GM18511 (cell line): Measurements from ENCODE around the gene LPAR1.
A peak's percentile ranks its signal among the peaks of the same experiment; 100 is the strongest.
"Not testable (repeated sequence)": the region's sequence is repeated elsewhere in the genome, so short reads cannot be mapped to it uniquely, and the experiment has no call there.

Source experiments
- ATAC-seq: cut with Tn5 transposase; IDR thresholded peaks from one replicate; pipeline ENCODE4 v1.9.1; 2021; ENCODE audit warnings: mild to moderate bottlenecking, moderate library complexity; ENCODE audit not compliant: unreplicated experiment

LPAR1 gene

DNA sequence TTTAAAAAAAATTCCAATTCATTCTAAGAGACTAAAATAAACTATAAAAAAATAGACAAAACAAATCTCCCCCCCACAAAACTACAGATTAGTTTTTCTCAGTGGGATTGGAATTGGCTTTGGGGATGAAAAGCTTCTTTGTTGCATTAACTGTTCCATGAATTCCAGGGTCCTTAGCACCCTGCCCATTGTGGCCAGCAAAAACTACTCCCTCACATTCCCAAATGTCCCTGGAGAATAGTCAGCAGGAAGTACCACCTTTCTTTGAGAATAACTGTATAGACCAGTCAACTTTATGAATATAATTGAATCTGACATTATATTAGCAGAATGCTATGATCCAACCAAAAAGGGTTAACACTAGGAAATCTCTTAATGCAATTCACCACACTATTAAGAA, 147.9 kb downstream of the LPAR1 start:
- ATAC-seq, result no peak

DNA sequence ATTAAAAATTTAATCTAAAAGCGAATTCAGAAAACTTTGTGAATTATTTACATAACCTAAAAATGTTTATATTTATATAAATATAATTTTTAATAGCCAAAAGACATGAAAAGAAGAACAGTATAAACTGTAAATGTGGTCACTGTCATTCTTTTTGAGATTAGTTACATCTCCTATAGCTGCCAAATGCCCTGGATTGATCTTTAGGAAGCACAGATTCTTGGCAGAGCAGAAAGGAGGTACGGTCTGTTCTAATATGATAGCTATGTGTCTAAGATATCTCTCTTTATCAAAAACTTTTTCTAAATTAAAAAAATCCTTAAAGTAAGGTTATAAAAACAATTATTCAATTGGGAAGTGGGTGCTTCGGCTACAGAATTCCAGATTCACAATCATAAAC, 151.0 kb downstream of the LPAR1 start:
- no peak for ATAC-seq

DNA sequence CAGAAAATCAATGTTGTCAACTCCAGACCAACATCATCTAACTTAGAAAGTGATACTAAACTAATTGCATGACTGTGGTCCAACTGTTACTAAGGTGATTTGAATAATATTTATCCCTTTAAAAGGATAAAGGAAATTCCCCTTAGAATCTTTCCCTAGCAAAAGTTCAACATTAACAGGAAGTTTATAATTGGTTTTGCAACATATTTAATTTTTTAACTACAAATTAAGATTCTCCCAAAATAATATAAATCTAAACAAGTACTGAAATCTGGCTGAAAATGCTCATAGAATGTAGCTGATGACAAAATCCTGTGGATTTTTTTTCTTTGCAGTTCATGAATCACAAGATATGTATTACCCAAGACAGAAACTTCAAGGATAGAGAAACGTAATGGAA, 151.4 kb downstream of the LPAR1 start:
- ATAC-seq, result no peak

DNA sequence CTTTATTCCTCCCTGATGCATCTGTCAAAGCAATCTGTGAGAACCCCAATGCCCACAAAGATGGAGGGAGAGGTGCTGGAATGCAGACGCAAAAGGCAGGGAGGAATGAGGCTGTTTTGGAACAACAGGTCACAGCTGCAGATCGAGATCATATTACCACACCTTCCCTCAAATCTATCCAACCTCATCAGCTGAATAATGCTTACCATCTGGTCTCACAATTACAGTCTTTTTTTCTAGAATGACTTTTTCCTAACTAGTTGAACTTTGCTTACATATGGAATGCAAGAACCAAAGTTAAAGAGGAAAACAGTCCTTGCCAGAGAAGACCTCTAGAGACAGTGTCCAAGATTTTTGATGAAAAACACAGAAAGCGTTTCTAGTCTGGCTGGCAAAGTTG, 158.1 kb downstream of the LPAR1 start:
- no peak for ATAC-seq

DNA sequence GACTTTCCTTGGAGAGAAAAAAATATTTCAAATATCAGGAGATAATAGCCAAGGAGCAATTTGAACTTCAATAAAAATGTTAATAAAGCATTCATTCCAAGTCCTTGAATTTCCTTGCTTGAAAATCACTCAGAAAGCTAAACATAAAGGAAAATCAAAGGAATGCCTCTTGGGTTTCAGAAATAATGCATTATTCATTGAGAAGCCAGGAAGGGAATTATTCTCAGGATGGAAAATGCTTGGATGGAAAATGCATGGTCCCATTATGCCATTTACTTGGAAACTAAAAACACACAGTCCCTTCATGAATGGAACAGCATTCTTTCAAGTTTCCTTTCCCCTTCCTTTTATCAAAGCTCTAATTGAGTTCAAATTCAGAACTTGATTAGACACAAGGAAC, 160.9 kb downstream of the LPAR1 start:
- ATAC-seq, result no peak

DNA sequence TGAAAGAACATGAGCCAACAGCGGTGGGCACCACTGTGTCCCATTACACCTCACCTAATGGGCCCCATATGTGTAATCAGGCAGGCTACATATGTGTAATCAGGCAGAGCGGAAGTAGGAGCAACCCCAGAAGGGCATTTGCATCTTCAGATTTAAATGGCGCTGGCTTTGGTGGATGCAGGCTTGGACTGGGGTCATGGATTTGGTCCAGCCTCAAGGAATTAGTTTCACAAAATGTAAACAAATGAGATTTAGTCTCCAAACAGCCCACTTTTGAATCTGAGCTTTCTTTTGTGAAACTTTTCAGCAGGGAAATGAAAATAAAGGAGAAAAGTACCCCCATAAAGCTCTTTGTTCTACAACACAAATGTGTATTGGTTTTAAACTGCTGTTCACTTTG, 161.3 kb downstream of the LPAR1 start:
- no peak for ATAC-seq

DNA sequence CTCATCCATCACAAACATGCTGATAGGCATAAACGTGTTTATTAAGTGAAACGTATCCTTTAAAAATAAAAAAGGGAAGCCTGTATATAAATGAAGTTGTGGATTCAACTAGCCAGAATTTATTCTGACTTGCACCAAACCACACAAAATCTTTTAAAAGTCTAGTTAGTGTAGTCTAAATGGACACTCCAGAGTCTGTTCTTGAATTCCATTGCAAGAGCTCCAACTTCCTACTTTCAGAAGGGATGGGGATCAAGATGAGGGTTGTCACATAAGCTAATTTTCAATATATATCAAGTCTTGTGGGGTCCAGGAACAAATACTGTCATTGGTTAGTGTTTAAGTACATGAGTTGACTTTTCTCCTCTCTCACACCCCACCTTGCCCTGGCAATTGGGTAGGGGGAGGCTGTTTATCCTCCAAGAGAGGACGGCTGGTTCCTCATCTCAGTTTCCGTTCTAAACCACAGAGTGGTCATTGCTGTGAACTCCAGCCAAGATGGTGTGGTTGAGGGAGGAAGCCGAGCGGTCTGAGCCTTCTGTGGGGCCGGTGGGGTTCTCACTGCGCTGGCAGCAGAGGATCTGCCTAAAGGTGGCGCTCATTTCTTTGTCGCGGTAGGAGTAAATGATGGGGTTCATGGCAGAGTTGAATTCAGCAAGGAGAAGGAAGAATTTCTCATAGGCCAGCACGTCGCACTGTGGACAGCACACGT, 163.2 kb downstream of the LPAR1 start:
- ATAC-seq, result peak; percentile 99

DNA sequence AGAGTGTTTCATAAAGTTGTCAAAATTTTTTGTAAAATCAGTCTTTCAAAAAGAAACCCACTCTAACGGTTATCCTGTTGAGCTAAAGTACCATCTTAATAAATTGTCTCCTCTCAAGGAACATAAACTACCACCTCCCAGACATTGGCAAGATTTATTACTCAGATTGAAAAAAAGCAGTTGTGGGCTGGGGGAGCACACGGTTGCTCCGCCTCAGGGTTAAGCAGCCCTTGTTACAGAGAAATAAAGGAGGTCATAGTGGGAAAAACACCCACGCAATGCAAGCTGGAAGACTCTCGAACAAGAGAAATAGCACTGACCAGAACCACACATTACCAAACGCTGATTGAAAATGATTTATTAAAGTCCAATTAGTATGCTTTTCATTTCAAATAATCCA, 165.3 kb downstream of the LPAR1 start:
- ATAC-seq, result no peak

DNA sequence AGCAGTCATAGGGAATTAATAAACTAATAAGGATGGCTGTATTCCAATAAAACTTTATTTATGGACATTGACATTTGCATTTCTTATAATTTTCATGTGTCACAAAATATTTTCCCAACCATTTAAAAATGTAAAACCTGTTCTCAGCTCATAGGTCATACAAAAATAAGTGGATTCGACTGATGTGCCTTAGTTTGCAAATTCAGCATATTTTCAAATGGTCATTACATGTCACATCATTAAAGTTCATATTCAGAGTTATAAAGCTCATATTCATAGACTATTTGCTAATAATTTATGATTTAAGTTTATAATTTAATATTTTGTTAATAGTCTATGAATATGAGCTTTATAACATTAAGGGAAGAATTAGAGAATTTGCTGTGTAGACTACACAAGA, 166.5 kb downstream of the LPAR1 start:
- ATAC-seq, result no peak

DNA sequence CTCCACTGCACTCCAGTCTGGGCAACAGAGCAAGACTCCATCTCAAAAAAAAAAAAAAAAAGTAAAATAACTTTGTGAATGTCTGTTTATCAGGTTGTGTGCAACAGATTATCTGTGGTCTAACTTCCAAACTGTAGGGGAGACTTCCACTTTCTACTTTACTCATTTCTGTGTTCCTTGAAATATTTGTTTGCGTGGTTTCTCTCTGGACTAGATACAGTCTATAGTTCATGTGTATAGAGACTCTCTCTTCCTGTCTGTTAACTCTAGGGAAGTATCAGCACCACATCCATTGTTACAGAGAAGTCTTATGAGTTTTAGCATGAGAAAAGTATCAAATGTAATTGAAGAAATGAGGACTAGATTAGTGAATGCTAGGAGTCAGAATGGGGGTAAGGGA, 168.3 kb downstream of the LPAR1 start:
- ATAC-seq, result no peak

DNA sequence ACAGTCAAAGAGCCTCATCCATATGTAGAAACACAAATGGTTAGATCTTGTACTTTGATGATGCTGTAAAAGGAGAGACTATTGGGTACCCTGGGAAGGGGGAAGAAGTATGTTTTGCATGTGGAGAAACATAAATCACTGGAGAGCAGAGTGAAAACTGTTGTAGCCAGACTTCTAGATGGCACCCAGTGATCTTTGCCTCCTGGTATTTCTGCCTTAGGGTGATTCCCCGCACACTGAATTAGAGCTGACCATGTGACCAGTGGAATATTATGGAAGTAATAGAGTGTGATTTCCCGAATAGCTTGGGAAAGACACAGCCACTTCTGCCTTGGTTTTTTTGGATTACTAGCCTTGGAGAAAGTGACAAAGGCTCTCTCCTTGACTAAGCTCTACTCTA, 174.3 kb downstream of the LPAR1 start:
- no peak for ATAC-seq

DNA sequence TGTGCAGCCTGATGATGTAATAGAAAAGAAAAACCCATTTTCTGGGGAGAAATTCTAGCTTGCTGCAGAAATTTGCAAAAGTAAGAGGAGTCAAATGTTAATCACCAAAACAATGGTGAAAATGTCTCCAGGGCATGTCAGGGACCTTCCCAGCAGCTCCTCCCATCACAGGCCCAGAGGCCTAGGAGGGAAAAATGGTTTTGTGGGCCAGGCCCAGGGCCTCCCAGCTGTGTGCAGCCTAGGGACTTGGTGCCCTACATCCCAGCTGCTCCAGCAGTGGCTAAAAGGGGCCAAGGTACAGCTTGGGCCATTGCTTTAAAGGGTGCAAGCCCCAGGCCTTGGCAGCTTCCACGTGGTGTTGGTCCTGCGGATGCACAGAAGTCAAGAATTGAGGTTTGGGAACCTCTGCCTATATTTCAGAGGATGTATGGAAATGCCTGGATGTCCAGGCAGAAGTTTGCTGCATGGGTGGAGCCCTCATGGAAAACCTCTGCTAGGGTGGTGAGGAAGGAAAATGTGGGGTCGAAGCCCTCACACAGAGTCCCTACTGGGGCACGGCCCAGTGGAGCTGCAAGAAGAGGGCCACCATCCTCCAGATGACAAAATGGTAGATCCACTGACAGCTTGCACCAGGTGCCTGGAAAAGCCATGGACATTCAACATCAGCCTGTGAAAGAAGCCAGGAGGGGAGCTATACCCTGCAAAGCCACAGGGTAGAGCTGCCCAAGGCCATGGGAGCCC, 176.7 kb downstream of the LPAR1 start:
- not testable (repeated sequence) for ATAC-seq

DNA sequence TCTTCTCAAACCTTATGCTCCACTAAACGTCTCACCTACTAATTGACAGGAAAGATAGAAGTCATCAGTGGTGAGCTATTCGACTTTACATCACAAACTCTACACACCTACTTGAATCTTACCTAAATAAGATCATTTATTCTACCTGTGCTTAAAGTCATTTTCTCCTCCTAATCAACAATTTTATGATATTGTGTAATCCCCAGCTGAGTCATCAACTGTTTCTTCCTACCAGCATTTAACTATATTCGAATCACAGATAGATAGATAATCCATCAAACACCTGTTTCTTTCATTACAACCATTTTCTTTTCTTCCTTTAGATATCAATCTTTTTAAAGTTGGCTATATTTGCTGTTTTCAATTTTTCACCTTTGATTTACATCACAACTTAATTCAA, 181.5 kb downstream of the LPAR1 start:
- no peak for ATAC-seq

DNA sequence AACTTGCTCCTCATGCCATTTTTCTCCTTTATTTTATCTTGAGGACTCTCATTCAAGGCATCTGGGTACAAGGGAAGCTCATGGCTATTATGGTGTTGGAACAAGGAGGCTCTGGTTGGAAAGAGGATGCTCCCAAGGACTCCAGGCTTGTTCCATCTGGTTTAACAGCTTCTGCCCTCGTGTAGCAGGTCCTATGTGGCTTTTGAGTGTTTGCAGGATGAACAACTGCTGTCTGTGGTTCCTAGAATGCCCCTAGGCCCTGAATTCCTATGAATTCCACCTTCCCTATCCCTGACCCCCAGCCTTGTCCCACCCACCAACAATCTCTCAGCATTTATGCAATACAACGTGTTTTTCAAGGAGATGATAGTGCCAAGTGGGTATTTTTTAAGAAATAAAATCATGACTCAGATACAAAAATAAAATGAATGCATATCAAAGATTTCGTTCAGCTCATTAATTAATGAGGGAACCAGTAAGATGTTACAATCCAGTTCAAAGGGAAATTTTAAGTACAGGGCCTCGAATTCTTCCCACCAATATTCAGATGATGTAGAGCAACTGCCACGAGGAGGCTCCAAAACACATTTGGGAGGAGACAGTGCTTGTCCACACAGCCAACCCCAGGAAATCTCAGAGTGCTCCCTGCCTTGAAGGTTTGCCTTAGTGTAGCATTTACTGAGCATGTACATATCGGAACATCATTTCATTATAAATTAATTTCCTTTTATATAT, 187.7 kb downstream of the LPAR1 start:
- ATAC-seq, result no peak

DNA sequence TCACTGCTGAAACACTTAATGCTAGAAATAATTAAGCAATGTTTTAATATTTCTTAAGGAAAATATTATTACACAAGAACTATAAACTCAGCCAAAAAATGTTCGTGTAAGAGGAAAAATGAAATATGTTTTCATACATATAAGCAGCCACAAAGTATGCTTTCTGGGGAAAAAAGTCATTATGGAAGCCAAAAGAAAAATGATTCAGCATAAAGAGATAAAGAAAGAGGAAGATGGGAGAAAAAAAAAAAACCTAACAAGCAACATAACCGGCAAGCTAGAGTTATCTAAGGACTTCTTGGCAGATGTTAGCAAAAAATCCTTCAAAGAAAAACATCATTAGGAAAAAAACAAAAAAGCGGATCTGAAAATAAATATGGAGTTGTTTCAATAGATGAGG, 190.6 kb downstream of the LPAR1 start:
- ATAC-seq, result no peak

DNA sequence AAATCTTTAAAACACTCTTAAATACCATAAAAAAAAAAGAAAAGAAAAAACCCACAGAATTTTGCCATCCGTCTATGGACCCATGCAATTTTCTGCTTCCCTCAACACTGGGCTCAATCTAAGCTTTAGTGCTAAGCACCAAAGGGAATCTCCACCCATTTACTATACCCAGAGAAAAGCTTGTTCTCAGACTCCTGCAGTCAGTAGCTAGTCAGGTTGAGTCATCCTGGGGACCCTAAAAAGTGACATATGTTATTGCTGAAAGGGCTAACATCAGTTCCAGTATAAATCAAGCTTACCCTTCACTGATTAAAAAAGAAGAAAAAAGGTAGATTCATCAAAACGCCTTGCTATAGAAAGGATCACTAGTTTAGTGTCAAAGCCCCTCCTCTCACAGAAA, 192.1 kb downstream of the LPAR1 start:
- no peak for ATAC-seq

DNA sequence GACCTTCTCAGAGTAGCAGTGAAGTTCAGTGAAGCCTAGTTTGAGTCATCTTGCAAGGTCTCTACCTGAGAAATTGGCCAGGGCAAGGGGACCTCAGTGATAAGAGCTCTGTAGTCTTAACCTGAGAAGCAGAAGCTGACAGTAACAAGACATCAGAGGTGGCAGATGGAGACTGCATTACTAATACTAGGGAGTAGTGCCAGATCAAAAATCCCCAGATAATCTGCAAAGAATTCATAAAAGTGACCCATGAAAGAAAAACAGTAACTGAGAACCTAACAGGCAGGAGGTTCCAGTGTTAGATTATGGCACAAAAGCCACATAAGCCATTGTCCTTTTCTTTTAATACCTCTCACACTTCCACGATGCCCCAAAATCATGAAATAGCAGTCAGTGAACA, 194.1 kb downstream of the LPAR1 start:
- no peak for ATAC-seq

DNA sequence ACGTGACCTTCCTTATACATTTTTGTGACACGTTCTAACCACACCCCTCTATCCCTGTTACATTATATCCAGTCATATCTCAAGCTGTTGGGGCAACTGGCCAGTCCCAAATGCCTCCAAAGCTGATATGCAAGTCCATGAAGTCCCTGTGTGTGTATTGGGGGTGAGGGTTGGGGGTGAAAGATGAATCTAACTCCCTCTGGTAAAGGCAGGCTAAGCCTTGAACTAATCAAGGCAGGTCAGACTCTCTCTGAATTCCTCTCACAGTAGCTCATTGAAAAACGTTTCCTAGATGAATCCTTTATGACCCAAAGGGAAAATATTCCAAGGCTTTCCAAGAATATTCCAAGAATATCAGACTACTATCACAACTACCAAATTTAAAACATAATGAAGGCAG, 195.3 kb downstream of the LPAR1 start:
- no peak for ATAC-seq

DNA sequence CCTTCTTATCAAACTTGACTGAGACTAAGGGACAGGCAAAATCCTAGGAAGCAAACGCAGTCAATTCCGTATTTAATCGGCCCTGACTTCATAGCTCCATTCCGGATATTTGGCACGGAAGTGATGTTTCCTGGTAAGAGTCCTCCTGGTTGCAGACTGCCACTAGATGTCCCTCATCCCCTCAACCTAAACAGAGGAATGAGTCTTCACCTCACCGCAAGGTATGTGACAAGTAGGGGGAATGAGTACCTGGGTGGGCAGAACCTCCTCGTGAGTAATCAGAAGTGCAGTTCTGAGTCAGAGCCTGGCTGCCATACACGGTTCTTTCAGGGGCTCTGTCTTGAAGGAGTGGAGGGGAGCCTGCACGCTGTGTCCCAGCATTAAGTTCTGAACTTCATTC, 196.1 kb downstream of the LPAR1 start:
- ATAC-seq, result no peak

DNA sequence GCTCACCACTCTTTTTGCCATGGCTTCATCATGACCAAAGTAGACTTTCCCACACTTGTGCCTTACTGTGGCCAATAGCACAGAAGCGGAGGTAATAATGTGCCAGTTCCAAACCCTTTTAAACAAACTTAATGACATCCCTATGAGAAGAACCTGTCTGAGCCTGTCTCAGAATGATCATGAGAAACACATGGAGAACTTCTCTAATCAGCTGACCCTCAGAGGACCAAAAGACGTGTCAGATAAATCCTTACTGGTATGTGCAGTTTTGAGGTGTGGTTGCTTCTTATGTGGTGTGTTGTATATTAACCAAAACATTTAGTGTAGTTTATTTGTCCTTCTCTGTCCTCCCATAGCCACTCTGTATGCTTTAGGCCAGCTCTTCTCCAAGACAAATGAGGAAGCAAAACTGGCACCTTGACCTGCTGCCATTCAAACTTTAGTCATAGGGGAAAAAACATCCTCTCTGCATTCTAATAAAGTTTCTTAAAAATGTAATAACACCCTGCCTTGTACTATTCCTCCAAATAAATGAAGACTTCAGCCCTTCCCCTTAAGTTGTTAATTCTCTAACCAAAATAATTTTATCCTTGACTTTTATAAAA, 200.8 kb downstream of the LPAR1 start:
- peak; percentile 92 for ATAC-seq

DNA sequence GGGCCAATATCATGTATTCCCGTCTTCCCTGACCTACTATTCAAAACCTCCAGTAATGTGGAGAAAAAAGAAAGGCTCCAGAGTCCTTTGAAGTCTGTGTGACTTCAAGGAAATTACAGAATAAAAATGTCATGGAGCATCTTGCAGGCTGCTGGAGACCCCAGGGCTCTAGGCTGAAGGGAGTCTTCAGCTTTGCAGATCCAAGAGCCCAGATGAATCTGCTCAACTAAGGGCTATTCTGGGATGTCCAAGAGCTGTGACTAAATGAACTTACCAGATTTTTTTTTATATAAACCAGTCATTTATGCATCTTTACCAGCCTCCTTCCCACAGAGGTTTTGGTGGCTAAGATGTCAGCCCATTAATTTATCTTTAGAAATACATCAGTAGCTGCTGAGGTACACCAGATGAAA, 202.4 kb downstream of the LPAR1 start:
- no peak for ATAC-seq

DNA sequence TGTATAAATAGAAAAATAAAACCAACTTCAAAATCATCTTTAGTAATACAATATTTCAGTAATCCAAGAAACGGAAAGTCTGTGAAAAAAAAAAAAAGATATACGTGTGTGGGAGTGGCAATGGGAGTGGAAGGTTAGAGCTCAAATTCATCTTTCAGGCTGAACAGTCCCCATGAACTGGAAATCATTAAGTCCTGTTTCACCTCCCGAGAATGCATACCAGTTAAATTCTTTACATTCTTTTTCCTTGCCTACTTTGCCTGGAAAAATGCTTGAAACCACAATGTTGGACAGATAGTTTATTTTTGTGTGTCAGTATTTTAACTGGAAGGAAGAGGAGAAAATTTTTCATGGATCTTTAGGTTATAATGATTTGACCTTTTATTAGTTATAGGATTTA, 202.9 kb downstream of the LPAR1 start:
- ATAC-seq, result no peak
